Spleen (tissue), 11 donors: ENCODE results near the gene GLIPR1. TPM values are rescaled to one million over a fixed set of nuclear protein-coding genes. Genes with fewer than 3 reads are reported as not detected.
"Not testable (repeated sequence)": the region's sequence is repeated elsewhere in the genome, so short reads cannot be mapped to it uniquely, and the experiment has no call there.

ENCODE experiments used
- DNase-seq: peaks from one replicate; pipeline ENCODE4 v3.0.0-alpha.2; 2020
- H3K27ac ChIP-seq, 8 donors: fragments of 200-600 bp; sonication (generic) in 7 of 8; 1 replicate in 4 of 8; 2 replicates in 4 of 8; pipeline versions ENCODE4 v1.5.0 to v1.8.0; 2016 to 2021; ENCODE audit warnings: inconsistent platforms in 4 of 8, mild to moderate bottlenecking in 4 of 8, moderate library complexity in 1 of 8
- H3K27me3 ChIP-seq, 7 donors: fragments of 200-600 bp; sonication (generic) in 6 of 7; replicated peaks in 1 of 7; 1 replicate in 4 of 7; 2 replicates in 3 of 7; pipeline versions ENCODE4 v1.5.0 to v1.8.0; 2016 to 2021; ENCODE audit warnings: inconsistent platforms in 3 of 7, mild to moderate bottlenecking in 1 of 7
- H3K36me3 ChIP-seq, 6 donors: fragments of 200-600 bp; sonication (generic) in 5 of 6; 1 replicate in 4 of 6; 2 replicates in 2 of 6; pipeline versions ENCODE4 v1.5.0 to v1.8.0; 2016 to 2021; ENCODE audit warnings: inconsistent platforms in 2 of 6
- H3K4me1 ChIP-seq, 6 donors: fragments of 200-600 bp; sonication (generic) in 5 of 6; 1 replicate in 3 of 6; 2 replicates in 3 of 6; pipeline versions ENCODE4 v1.5.0 to v1.8.0; 2016 to 2021; ENCODE audit warnings: inconsistent platforms in 3 of 6
- H3K4me3 ChIP-seq, 8 donors: fragments of 200-600 bp; sonication (generic) in 7 of 8; 1 replicate in 4 of 8; 2 replicates in 4 of 8; pipeline versions ENCODE4 v1.5.0 to v1.8.0; 2016 to 2021; ENCODE audit warnings: inconsistent platforms in 4 of 8, mild to moderate bottlenecking in 4 of 8, moderate library complexity in 2 of 8
- H3K9me3 ChIP-seq, 8 donors: fragments of 200-600 bp; sonication (generic) in 7 of 8; 1 replicate in 4 of 8; 2 replicates in 4 of 8; pipeline versions ENCODE4 v1.5.0 to v1.8.0; 2016 to 2021; ENCODE audit warnings: inconsistent platforms in 4 of 8
- POLR2A ChIP-seq, 3 donors: fragments of 450-650 bp; IDR thresholded peaks; one replicate each; pipeline ENCODE4 v1.5.1; 2017; ENCODE audit warnings: antibody characterized with exemption in 3 of 3, mild to moderate bottlenecking in 1 of 3
- POLR2AphosphoS5 ChIP-seq, 3 donors: sonication (generic); formaldehyde crosslinking; IDR thresholded peaks; one replicate each; pipeline ENCODE4 v1.5.1; 2017; ENCODE audit warnings: antibody characterized with exemption in 3 of 3
- WGBS, 5 donors: extraction: QIAGEN DNeasy Blood & Tissue Kit in 3 of 5; methylation state at CpG; one replicate each; pipeline versions ENCODE4 v1.1.5 to v1.1.7; 2013 to 2018; 5-methylcytosine and 5-hydroxymethylcytosine counted together
- intact Hi-C: fragments of 100-400 bp; cut with DNase I; formaldehyde crosslinking; loops from one replicate; pipeline ENCODE4 v1.15.0; 2023; ENCODE audit warnings: low total_unique reads
- polyA plus RNA-seq, 3 donors: library from polyadenylated mRNA; stranded (reverse); fragments of 200-250 nt; gene quantifications; one replicate each; pipeline ENCODE4 v1.2.1, GENCODE V29; 2013
- total RNA-seq, 7 donors: library from RNA; depleted of rRNA in 3 of 7; stranded (reverse); fragments of >200 nt in 3 of 7; fragmentation: NEBNext Ultra II Directional in 4 of 7; extraction: Animal tissue kit (Norgen Biotek cat#: 25700) in 4 of 7; gene quantifications; one replicate each; pipeline versions ENCODE4 v1.1.0 to v1.2.1, GENCODE V29; 2016 to 2021
- TF ChIP-seq, protein P1 (sequence below), 11 experiments: fragments of 200-600 bp in 7 of 11; fragments of 450-650 bp in 4 of 11; sonication (generic) in 4 of 11; IDR thresholded peaks in 8 of 11; conservative IDR thresholded peaks in 3 of 11; 1 replicate in 7 of 11; 2 replicates in 4 of 11; pipeline versions ENCODE4 v1.4.0 to v1.8.0; 2016 to 2021; ENCODE audit warnings: antibody characterized with exemption in 11 of 11, inconsistent platforms in 4 of 11, mild to moderate bottlenecking in 1 of 11
- donor health status: healthy with polysubstance abuse.
- donor health status: DM: no; HTN: no; CAD: no; lungs with moderate emphysema.
- donor health status: DM: no; HTN: no; CAD: no.
- donor health status: Bipolar disorder and iron deficiency.
- donor health status: healthy.
- donor health status: DM: no; HTN: no; CAD: no.
- donor health status: DM: yes; HTN: yes; CAD: no.

GLIPR1 gene
- total and polyA plus RNA-seq, 10 donors = 11.7 to 72.6 (median 54.7) TPM

DNA sequence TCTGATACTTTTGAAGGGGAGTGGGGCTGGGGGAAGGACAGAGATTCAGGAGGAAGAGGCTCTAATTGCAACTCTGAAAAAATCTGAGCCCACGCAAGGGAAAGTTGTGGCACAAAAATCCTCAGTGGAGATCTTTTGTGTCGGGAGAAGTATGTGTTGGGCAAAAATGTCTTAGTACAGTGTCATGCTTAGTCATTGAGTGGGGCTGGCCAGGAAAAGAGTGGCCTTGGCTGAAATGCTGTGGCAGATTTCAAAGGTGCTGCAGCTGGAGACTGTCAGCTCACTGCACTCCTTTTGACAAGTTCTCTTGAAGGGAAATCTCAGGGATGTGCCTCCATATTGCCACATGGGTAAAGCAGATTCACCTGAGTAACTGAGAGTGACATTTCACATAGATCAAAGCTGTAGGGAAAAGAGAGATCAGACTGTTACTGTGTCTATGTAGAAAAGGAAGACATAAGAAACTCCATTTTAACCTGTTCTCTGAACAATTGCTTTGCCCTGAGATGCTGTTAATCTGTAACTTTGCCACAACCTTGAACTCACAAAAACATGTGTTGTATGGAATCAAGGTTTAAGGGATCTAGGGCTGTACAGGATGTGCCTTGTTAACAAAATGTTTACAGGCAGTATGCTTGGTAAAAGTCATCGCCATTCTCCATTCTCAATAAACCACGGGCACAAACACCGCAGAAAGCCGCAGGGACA is 36.0 kb upstream of the GLIPR1 start:
- WGBS, 5 donors = 78 to 87% (median 84%) methylated on average over 6 of the region's 6 CpGs

DNA sequence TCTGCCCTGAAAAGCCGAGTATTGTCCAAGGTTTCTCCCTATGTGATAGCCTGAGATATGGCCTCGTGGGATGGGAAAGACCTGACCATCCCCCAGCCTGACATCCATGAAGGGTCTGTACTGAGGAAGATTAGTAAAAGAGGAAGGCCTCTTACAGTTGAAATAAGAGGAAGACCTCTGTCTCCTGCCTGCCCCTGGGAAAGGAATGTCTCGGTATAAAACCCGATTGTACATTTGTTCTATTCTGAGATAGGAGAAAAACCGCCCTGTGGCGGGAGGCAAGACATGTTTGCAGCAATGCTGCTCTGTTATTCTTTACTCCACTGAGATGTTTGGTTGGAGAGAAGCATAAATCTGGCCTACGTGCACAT is 35.4 kb upstream of the GLIPR1 start:
- intact Hi-C loops, DNase-seq, H3K4me1 ChIP-seq, H3K36me3 ChIP-seq, H3K4me3 ChIP-seq, H3K27me3 ChIP-seq, H3K9me3 ChIP-seq, H3K27ac ChIP-seq: not testable (repeated sequence)
- WGBS, 5 donors = 58 to 79% (median 70%) methylated on average over 7 of the region's 7 CpGs

More for the DNA sequence above, 36.0 kb upstream of the GLIPR1 start:
- intact Hi-C loops = no loop called here
- Histone ChIP-seq H3K4me3 (no peak overlapping the region), H3K9me3 (peaks cover 0 to 10% (median 0%) of the 10 kb centered on the region in 8 donors), H3K36me3 (no peaks in the 10 kb centered on the region), H3K27me3 (no peaks in the 10 kb centered on the region), H3K4me1 (no peaks in the 10 kb centered on the region), H3K27ac (no peak overlapping the region)
- no peak for DNase-seq
- TF ChIP-seq, protein P1, sequence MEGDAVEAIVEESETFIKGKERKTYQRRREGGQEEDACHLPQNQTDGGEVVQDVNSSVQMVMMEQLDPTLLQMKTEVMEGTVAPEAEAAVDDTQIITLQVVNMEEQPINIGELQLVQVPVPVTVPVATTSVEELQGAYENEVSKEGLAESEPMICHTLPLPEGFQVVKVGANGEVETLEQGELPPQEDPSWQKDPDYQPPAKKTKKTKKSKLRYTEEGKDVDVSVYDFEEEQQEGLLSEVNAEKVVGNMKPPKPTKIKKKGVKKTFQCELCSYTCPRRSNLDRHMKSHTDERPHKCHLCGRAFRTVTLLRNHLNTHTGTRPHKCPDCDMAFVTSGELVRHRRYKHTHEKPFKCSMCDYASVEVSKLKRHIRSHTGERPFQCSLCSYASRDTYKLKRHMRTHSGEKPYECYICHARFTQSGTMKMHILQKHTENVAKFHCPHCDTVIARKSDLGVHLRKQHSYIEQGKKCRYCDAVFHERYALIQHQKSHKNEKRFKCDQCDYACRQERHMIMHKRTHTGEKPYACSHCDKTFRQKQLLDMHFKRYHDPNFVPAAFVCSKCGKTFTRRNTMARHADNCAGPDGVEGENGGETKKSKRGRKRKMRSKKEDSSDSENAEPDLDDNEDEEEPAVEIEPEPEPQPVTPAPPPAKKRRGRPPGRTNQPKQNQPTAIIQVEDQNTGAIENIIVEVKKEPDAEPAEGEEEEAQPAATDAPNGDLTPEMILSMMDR (IDR thresholded peaks at IDR 0.05 in 8 of 11, conservative IDR thresholded peaks at IDR 0.05 in 3 of 11) = no peak
- no peak for TF ChIP-seq POLR2AphosphoS5 (IDR thresholded peaks at IDR 0.05)
- no peak for TF ChIP-seq POLR2A (IDR thresholded peaks at IDR 0.05)

DNA sequence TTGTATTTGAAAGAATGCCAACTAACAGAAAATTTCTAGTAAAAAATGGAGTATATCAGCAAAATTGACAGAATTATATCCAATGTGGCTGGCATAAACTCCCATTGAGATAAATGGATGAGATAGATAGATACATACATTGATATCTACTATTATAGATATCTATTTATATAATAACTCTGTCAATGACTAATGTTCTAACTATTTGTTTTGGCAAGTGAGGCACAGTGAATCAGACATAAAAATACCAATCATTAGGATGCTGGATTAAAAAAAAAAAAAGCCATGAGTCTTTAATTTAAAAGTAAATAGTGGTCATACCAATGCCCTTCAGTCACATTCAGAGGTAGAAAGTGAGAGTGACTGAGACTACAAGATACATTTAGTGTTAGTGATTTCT is 33.7 kb upstream of the GLIPR1 start:
- H3K9me3 ChIP-seq = peaks cover 0 to 2% (median 0%) of the 10 kb centered on the region in 8 donors
- intact Hi-C loops = no loop called here
- no peaks in the 10 kb centered on the region for H3K27me3 ChIP-seq
- H3K4me3 ChIP-seq = no peak overlapping the region
- no peaks in the 10 kb centered on the region for H3K4me1 ChIP-seq
- no peak overlapping the region for H3K27ac ChIP-seq
- no peak for TF ChIP-seq POLR2AphosphoS5 (IDR thresholded peaks at IDR 0.05)
- TF ChIP-seq POLR2A (IDR thresholded peaks at IDR 0.05) = no peak
- TF ChIP-seq, protein P1 (IDR thresholded peaks at IDR 0.05 in 8 of 11, conservative IDR thresholded peaks at IDR 0.05 in 3 of 11) = no peak
- DNase-seq = no peak
- H3K36me3 ChIP-seq = no peaks in the 10 kb centered on the region

DNA sequence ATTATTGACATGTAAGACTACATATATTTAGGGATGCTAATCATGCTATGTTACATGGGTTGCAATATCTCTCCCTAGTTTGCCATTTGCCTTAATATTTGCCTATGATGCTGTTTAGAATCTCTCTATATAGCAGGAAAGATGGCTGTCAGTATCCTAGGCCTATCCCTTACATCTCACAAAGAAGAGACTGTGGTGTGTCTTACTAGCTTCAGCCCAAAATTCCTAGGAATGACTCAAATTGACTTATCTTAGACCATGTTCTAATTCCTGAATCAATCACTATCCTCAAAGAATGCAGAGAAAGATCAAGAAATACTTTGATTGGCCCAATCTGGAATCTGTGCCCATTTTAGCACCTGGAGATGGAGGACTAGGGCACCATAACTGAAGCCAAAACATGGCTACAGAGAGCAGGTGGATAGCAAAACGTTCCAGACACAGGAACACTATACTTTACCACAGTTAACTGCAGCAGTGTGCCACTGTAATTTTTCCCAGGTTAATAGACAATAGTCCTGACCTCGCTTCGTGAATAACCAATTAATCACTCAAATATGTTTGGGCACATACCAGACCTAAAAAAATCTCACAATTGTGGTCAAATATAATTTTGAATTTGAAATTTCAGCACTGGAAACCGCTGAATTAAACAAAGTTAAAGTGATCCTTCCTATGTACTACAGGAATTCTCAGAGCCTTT is 32.7 kb upstream of the GLIPR1 start:
- TF ChIP-seq, protein P1 (IDR thresholded peaks at IDR 0.05 in 8 of 11, conservative IDR thresholded peaks at IDR 0.05 in 3 of 11) = no peak
- no peak for TF ChIP-seq POLR2A (IDR thresholded peaks at IDR 0.05)
- no peak for TF ChIP-seq POLR2AphosphoS5 (IDR thresholded peaks at IDR 0.05)
- Histone ChIP-seq H3K27me3 (no peaks in the 10 kb centered on the region), H3K9me3 (no peaks in the 10 kb centered on the region), H3K36me3 (no peaks in the 10 kb centered on the region), H3K4me1 (no peaks in the 10 kb centered on the region), H3K4me3 (no peak overlapping the region), H3K27ac (no peak overlapping the region)
- intact Hi-C loops = no loop called here
- DNase-seq = no peak
- WGBS, 5 donors = 74 to 89% (median 79%) methylated on average over 4 of the region's 4 CpGs
